Measurements from ENCODE around the gene PLK3.

The PLK3 gene

GRCh38 chr1:44817771-44818495 lies 17.8 kb downstream of the PLK3 start:
- DNase-seq (ENCODE audit: low read depth in 1 of 2, low spot score in 1 of 2), result no peak
- Histone ChIP-seq H3K27ac (replicated peaks) (no peak overlapping the region), H3K27me3 (ENCODE audit: insufficient read depth, poor library complexity, severe bottlenecking) (no peaks in the 10 kb centered on the region), H3K4me3 (replicated peaks; ENCODE audit: insufficient read depth, low read length) (no peak overlapping the region)
- TF ChIP-seq GABPA (IDR thresholded peaks at IDR 0.05; ENCODE audit: low read depth) (no peak), SPI1 (IDR thresholded peaks at IDR 0.05; ENCODE audit: borderline replicate concordance, low read depth) (no peak), REST (IDR thresholded peaks at IDR 0.05; ENCODE audit: insufficient replicate concordance, low read depth) (no peak), POLR2AphosphoS5 (IDR thresholded peaks at IDR 0.05; ENCODE audit: low read depth) (no peak), CTCF (IDR thresholded peaks at IDR 0.05; ENCODE audit: insufficient read depth, low read length) (no peak)

- Histone ChIP-seq H3K27ac (replicated peaks) (peak overlapping the region; percentile 100), H3K27me3 (ENCODE audit: insufficient read depth, poor library complexity, severe bottlenecking) (no peaks in the 10 kb centered on the region), H3K4me3 (replicated peaks; ENCODE audit: insufficient read depth, low read length) (peak overlapping the region; percentile 28)
- DNase-seq (ENCODE audit: low read depth in 1 of 2, low spot score in 1 of 2), result no peak
- TF ChIP-seq CTCF (IDR thresholded peaks at IDR 0.05; ENCODE audit: insufficient read depth, low read length), result no peak
- no peak for TF ChIP-seq POLR2AphosphoS5 (IDR thresholded peaks at IDR 0.05; ENCODE audit: low read depth)
- TF ChIP-seq GABPA (IDR thresholded peaks at IDR 0.05; ENCODE audit: low read depth), result no peak
- no peak for TF ChIP-seq SPI1 (IDR thresholded peaks at IDR 0.05; ENCODE audit: borderline replicate concordance, low read depth)
- no peak for TF ChIP-seq REST (IDR thresholded peaks at IDR 0.05; ENCODE audit: insufficient replicate concordance, low read depth)
Measured at GRCh38 chr1:44819196-44819607, 19.0 kb downstream of the PLK3 start.

- Histone ChIP-seq H3K27ac (replicated peaks) (peak overlapping the region; percentile 100), H3K4me3 (replicated peaks; ENCODE audit: insufficient read depth, low read length) (peak overlapping the region; percentile 44), H3K27me3 (ENCODE audit: insufficient read depth, poor library complexity, severe bottlenecking) (no peaks in the 10 kb centered on the region)
- TF ChIP-seq POLR2AphosphoS5 (IDR thresholded peaks at IDR 0.05; ENCODE audit: low read depth) (peak; percentile 99), REST (IDR thresholded peaks at IDR 0.05; ENCODE audit: insufficient replicate concordance, low read depth) (peak; percentile 11), CTCF (IDR thresholded peaks at IDR 0.05; ENCODE audit: insufficient read depth, low read length) (no peak), SPI1 (IDR thresholded peaks at IDR 0.05; ENCODE audit: borderline replicate concordance, low read depth) (peak; percentile 83), GABPA (IDR thresholded peaks at IDR 0.05; ENCODE audit: low read depth) (peak; percentile 53; the same call in 1 of the 2 replicates)
- peak; percentile 83 to 92 for DNase-seq (ENCODE audit: low read depth in 1 of 2, low spot score in 1 of 2)
Measured at GRCh38 chr1:44819608-44820327, 19.6 kb downstream of the PLK3 start.
